SJSA1 (cell line): ENCODE results near the gene RAVER1. TPM values are rescaled to one million over a fixed set of nuclear protein-coding genes. Genes with fewer than 3 reads are reported as not detected.

ENCODE experiments used
- DNase-seq, 2 experiments: peaks; one replicate each; pipeline ENCODE4 v3.0.0-alpha.2; 2015 to 2020; ENCODE audit warnings: low spot score in 2 of 2, low read depth in 1 of 2
- H3K27ac ChIP-seq: fragments of 250-450 bp; sonication (Bioruptor Pico); 2 replicates; pipeline ENCODE4 v1.5.1; 2020; ENCODE audit warnings: mild to moderate bottlenecking, moderate library complexity
- H3K27me3 ChIP-seq: fragments of 250-450 bp; sonication (Bioruptor Pico); replicated peaks from 2 replicates; pipeline ENCODE4 v1.5.1; 2020; ENCODE audit warnings: mild to moderate bottlenecking, moderate library complexity
- H3K36me3 ChIP-seq: fragments of 250-450 bp; sonication (Bioruptor Pico); 2 replicates; pipeline ENCODE4 v1.5.1; 2020; ENCODE audit warnings: mild to moderate bottlenecking
- H3K4me1 ChIP-seq: fragments of 250-450 bp; sonication (Bioruptor Pico); replicated peaks from 2 replicates; pipeline ENCODE4 v1.6.1; 2021; ENCODE audit warnings: mild to moderate bottlenecking
- H3K4me3 ChIP-seq: fragments of 250-450 bp; sonication (Bioruptor Pico); 2 replicates; pipeline ENCODE4 v1.5.1; 2020; ENCODE audit warnings: mild to moderate bottlenecking
- H3K9me3 ChIP-seq: fragments of 250-450 bp; sonication (Bioruptor Pico); replicated peaks from 2 replicates; pipeline ENCODE4 v1.5.1; 2020; ENCODE audit warnings: mild to moderate bottlenecking
- total RNA-seq: library from RNA; depleted of rRNA; stranded (reverse); fragments of >200 nt; shearing (Covaris generic); gene quantifications from 2 replicates; pipeline ENCODE4 v1.2.3, GENCODE V29; 2014

Gene RAVER1
- total RNA-seq, 1 experiment from 2014 or later = 27.3 TPM

GRCh38 chr19:10335352-10335985 is 2.1 kb upstream of the RAVER1 start:
- DNase-seq = no peak
- no peak overlapping the region; the same call in 1 of the 2 replicates for H3K4me3 ChIP-seq

GRCh38 chr19:10334588-10335351 is 1.4 kb upstream of the RAVER1 start:
- no peak overlapping the region for H3K27ac ChIP-seq
- no peaks in the 10 kb centered on the region for H3K9me3 ChIP-seq
- peaks cover 19% of the 10 kb centered on the region for H3K4me1 ChIP-seq
- peaks cover 30% of the 10 kb centered on the region for H3K36me3 ChIP-seq
- H3K4me3 ChIP-seq = peak overlapping the region; percentile 93
- H3K27me3 ChIP-seq = no peaks in the 10 kb centered on the region
- DNase-seq = peak; percentile 94 to 98

More at GRCh38 chr19:10335352-10335985, 2.1 kb upstream of the RAVER1 start:
- no peaks in the 10 kb centered on the region for H3K27me3 ChIP-seq
- H3K4me1 ChIP-seq = peaks cover 19% of the 10 kb centered on the region
- H3K27ac ChIP-seq = no peak overlapping the region
- H3K36me3 ChIP-seq = peaks cover 23% of the 10 kb centered on the region
- no peaks in the 10 kb centered on the region for H3K9me3 ChIP-seq

- Histone ChIP-seq H3K4me3 (peak overlapping the region; percentile 93), H3K9me3 (no peaks in the 10 kb centered on the region), H3K36me3 (peaks cover 38% of the 10 kb centered on the region), H3K4me1 (peaks cover 19% of the 10 kb centered on the region), H3K27me3 (no peaks in the 10 kb centered on the region), H3K27ac (no peak overlapping the region)
- no peak for DNase-seq
Observed at GRCh38 chr19:10333758-10334587, 644 bp upstream of the RAVER1 start.

GRCh38 chr19:10332158-10332964 is 968 bp downstream of the RAVER1 start:
- no peaks in the 10 kb centered on the region for H3K27me3 ChIP-seq
- H3K4me3 ChIP-seq = peak overlapping the region; percentile 93
- H3K36me3 ChIP-seq = peaks cover 54% of the 10 kb centered on the region
- H3K27ac ChIP-seq = peak overlapping the region; percentile 96; the same call in 1 of the 2 replicates
- H3K4me1 ChIP-seq = peaks cover 19% of the 10 kb centered on the region
- no peaks in the 10 kb centered on the region for H3K9me3 ChIP-seq
- no peak for DNase-seq

- Histone ChIP-seq H3K9me3 (no peaks in the 10 kb centered on the region), H3K27me3 (no peaks in the 10 kb centered on the region), H3K4me3 (no peak overlapping the region), H3K36me3 (peaks cover 80% of the 10 kb centered on the region), H3K27ac (no peak overlapping the region), H3K4me1 (peaks cover 16% of the 10 kb centered on the region)
- no peak for DNase-seq
Observed at GRCh38 chr19:10329555-10329954, 3.8 kb downstream of the RAVER1 start.

GRCh38 chr19:10328558-10329429 is 4.5 kb downstream of the RAVER1 start:
- H3K36me3 ChIP-seq = peaks cover 88% of the 10 kb centered on the region

GRCh38 chr19:10327793-10328192 is 5.5 kb downstream of the RAVER1 start:
- H3K27me3 ChIP-seq = no peaks in the 10 kb centered on the region
- no peaks in the 10 kb centered on the region for H3K9me3 ChIP-seq
- H3K4me1 ChIP-seq = peaks cover 7% of the 10 kb centered on the region
- no peak overlapping the region for H3K4me3 ChIP-seq
- H3K27ac ChIP-seq = no peak overlapping the region
- DNase-seq = no peak
- peaks cover 93% of the 10 kb centered on the region for H3K36me3 ChIP-seq

More at GRCh38 chr19:10328558-10329429, 4.5 kb downstream of the RAVER1 start:
- Histone ChIP-seq H3K27me3 (no peaks in the 10 kb centered on the region), H3K4me3 (no peak overlapping the region), H3K27ac (no peak overlapping the region), H3K9me3 (no peaks in the 10 kb centered on the region), H3K4me1 (peaks cover 9% of the 10 kb centered on the region)
- no peak for DNase-seq

- Histone ChIP-seq H3K4me3 (no peak overlapping the region), H3K4me1 (no peaks in the 10 kb centered on the region), H3K36me3 (peaks cover 99% of the 10 kb centered on the region), H3K27me3 (no peaks in the 10 kb centered on the region), H3K9me3 (no peaks in the 10 kb centered on the region), H3K27ac (no peak overlapping the region)
- DNase-seq = no peak
Observed at GRCh38 chr19:10325732-10326131, 7.6 kb downstream of the RAVER1 start.

GRCh38 chr19:10321874-10322835 is 11.2 kb downstream of the RAVER1 start:
- no peak for DNase-seq
- no peaks in the 10 kb centered on the region for H3K4me1 ChIP-seq
- H3K27ac ChIP-seq = no peak overlapping the region
- no peaks in the 10 kb centered on the region for H3K9me3 ChIP-seq
- H3K27me3 ChIP-seq = no peaks in the 10 kb centered on the region
- no peak overlapping the region for H3K4me3 ChIP-seq
- H3K36me3 ChIP-seq = peaks cover 89% of the 10 kb centered on the region

- H3K36me3 ChIP-seq = peaks cover 90% of the 10 kb centered on the region
- H3K9me3 ChIP-seq = no peaks in the 10 kb centered on the region
- no peaks in the 10 kb centered on the region for H3K4me1 ChIP-seq
- no peak for DNase-seq
- no peaks in the 10 kb centered on the region for H3K27me3 ChIP-seq
- no peak overlapping the region for H3K4me3 ChIP-seq
- H3K27ac ChIP-seq = no peak overlapping the region
Observed at GRCh38 chr19:10321417-10321797, 11.9 kb downstream of the RAVER1 start.

GRCh38 chr19:10320602-10321416 is 12.5 kb downstream of the RAVER1 start:
- Histone ChIP-seq H3K36me3 (peaks cover 90% of the 10 kb centered on the region), H3K9me3 (no peaks in the 10 kb centered on the region), H3K4me3 (no peak overlapping the region), H3K4me1 (0 out of 2 replicates have a peak, but pooled peaks cover 3% of the 10 kb centered on the region), H3K27ac (no peak overlapping the region), H3K27me3 (no peaks in the 10 kb centered on the region)
- DNase-seq = no peak
